ENCODE data around the gene IL33.
A peak's percentile ranks its signal among the peaks of the same experiment; 100 is the strongest.

IL33 gene

GRCh38 chr9:6239694-6240093 lies 24.1 kb downstream of the IL33 start:
- TF ChIP-seq CTCF (IDR thresholded peaks at IDR 0.05; ENCODE audit: extremely low read depth, missing control alignments): no peak

DNA sequence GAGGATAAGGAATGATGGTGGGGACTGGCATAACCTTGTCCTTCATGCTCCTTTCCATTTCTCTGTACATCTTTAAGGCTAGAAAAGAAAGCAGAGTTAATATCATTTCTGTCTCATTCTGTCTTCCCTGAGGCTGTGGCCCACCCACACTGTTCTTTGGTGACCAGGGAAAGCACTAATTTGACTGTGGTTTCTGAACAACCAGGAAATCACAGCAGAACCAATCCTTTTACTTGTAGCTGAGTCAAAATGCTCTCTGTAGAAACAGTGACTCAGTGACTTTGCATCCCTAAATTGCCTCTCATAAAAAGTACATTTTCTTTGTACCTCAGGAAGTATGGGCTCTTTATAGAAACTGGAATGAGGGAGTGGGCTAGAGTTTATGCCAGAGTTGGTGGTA lies 28.1 kb downstream of the IL33 start:
- no peak for TF ChIP-seq CTCF (IDR thresholded peaks at IDR 0.05; ENCODE audit: extremely low read depth, missing control alignments)
- peak; percentile 42 for DNase-seq (ENCODE audit: low spot score)

More at GRCh38 chr9:6239694-6240093, 24.1 kb downstream of the IL33 start:
- DNase-seq (ENCODE audit: low spot score): no peak

DNA sequence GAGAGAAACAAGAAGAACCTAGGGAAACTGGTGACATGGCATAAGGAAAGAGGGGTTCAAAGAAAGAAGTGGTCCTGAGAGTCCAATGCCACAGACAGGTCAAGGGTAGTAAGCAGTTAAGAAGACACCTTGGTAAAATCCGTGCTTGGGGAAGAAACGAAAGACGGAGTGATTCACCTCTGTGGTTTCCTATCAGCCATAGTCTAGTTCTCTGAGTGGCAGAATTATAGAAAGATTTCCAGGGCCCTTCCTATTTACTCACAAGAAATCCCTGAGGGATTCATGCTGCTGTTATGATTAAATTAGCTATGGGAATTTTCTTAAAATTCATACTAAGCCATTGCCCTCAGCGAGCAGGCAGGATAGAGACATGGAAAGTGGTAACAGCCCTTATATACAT lies 31.7 kb downstream of the IL33 start:
- no peak for DNase-seq (ENCODE audit: low spot score)
- TF ChIP-seq CTCF (IDR thresholded peaks at IDR 0.05; ENCODE audit: extremely low read depth, missing control alignments): no peak

- DNase-seq (ENCODE audit: low spot score): no peak
- no peak for TF ChIP-seq CTCF (IDR thresholded peaks at IDR 0.05; ENCODE audit: extremely low read depth, missing control alignments)
Measured at GRCh38 chr9:6268826-6269397, 53.3 kb downstream of the IL33 start.

- TF ChIP-seq CTCF (IDR thresholded peaks at IDR 0.05; ENCODE audit: extremely low read depth, missing control alignments): no peak
- DNase-seq (ENCODE audit: low spot score): no peak
Measured at GRCh38 chr9:6270896-6271295, 55.3 kb downstream of the IL33 start.

DNA sequence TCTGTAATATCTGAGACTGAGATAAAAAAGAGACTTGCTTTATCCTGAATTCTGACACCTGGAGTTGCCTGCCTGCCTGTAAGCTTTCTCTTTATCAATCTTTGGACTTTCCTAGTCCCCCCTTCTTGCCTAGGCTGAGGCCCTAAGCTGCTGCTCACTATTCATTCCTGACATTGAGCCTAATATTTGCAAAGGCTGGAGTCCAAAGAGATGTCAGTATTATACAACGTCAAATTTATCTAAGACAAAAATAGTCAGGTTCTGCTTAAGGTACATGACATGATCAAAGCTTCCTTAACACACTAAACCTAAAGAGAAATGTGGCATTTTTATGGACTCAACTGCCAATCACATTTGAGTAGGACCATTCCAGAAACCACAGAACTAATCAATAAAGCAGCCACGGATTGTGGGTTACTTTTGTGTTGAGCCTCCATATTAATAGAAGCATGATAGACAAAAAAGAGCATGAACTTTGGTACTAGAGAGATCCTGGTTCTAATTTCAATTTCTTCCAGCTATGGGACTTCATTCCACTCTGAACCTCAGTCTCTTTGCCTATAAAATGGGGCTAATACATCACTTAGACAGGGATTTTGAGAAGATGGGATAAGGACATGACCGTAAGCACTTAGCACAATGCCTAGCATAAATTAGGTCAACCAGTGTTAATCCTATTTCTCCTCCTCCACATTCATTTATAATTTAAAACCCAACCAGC lies 56.1 kb downstream of the IL33 start:
- no peak for TF ChIP-seq CTCF (IDR thresholded peaks at IDR 0.05; ENCODE audit: extremely low read depth, missing control alignments)
- no peak for DNase-seq (ENCODE audit: low spot score)

DNA sequence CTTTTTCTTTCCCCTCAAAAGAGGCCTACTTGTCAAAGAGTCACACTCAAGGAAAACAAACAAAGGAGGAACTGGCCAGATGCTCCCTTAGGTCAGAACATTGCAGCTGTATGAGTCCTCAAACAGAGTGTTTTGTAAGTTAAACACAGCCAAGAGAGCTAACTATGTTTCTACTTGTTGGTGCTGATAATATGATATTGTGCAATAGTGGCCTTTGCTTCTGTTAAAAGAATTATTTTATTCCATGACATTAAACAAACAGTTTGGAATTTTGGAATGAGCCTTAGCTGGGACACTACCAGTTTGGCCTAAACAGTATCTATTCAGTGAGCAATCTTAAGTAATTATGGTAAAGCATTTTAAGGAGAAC lies 56.6 kb downstream of the IL33 start:
- no peak for TF ChIP-seq CTCF (IDR thresholded peaks at IDR 0.05; ENCODE audit: extremely low read depth, missing control alignments)
- DNase-seq (ENCODE audit: low spot score): no peak

Data from GM20000 (cell line).